K562 (cell line): ENCODE measurements around the gene RESP18. TPM values are rescaled to one million over a fixed set of nuclear protein-coding genes. Genes with fewer than 3 reads are reported as not detected.

Experiments used
- ATAC-seq: fragments of 200-7000 bp; cut with Tn5 transposase; 3 replicates; pipeline ENCODE4 v1.9.1; 2020; ENCODE audit warnings: moderate library complexity
- BruUV-seq: library from RNA; stranded (reverse); fragments of 400-500 nt; replicated peaks from 2 replicates; lab custom pipeline; 2021; lab: Mats Ljungman, UMichigan
- CTCF ChIA-PET: fragments of 300-600 bp; formaldehyde crosslinking; extraction: SDS; loops from one replicate; lab custom pipeline; 2021; ENCODE audit warnings: low intra/inter-chr PET ratio; lab: Yijun Ruan, JAX
- POLR2A ChIA-PET: fragments of 300-600, 350-650 bp; sonication (Branson Sonifier 250); formaldehyde crosslinking; extraction: SDS; loops from one replicate; lab custom pipeline; 2021; ENCODE audit warnings: antibody characterized with exemption, inconsistent platforms; lab: Yijun Ruan, JAX
- DNase-seq, 4 experiments: peaks; one replicate each; pipeline versions ENCODE4 v3.0.0 to v3.0.0-alpha.2; 2011 to 2018; ENCODE audit warnings: low spot score in 3 of 4, mixed read lengths in 3 of 4; ENCODE audit errors: extremely low read depth in 1 of 4
- FAIRE-seq: peaks from 2 replicates; lab custom pipeline; 2011; peaks lifted over from hg19 to GRCh38; lab: Jason Lieb, UNC
- H2AFZ ChIP-seq: 2 replicates; pipeline ENCODE4 v1.6.0; 2011; ENCODE audit warnings: low read depth, low read length, control low read depth, inconsistent platforms
- H3K27ac ChIP-seq: fragments of 200-600 bp; 3 replicates; pipeline ENCODE4 v1.8.0; 2011; ENCODE audit warnings: low read depth, mild to moderate bottlenecking, control low read depth, inconsistent platforms, low read length, moderate library complexity, mixed read lengths; ENCODE audit errors: extremely low read depth
- H3K27me3 ChIP-seq, 2 experiments: fragments of 300-600 bp in 1 of 2; 2 replicates in 1 of 2; 3 replicates in 1 of 2; pipeline versions ENCODE4 v1.6.0 to v1.8.0; 2011; ENCODE audit warnings: inconsistent platforms in 2 of 2, low read length in 2 of 2, mild to moderate bottlenecking in 1 of 2, mixed read lengths in 1 of 2, moderate library complexity in 1 of 2; ENCODE audit not compliant: control insufficient read depth in 2 of 2, insufficient read depth in 2 of 2
- H3K36me3 ChIP-seq: fragments of 300-600 bp; 3 replicates; pipeline ENCODE4 v1.8.0; 2011; ENCODE audit warnings: mild to moderate bottlenecking, low read length, inconsistent platforms; ENCODE audit not compliant: control insufficient read depth, insufficient read depth
- H3K4me1 ChIP-seq, 2 experiments: fragments of 200-600 bp in 1 of 2; replicated peaks in 1 of 2; 2 replicates in 1 of 2; 3 replicates in 1 of 2; pipeline versions ENCODE4 v1.5.1 to v1.8.0; 2011; ENCODE audit warnings: inconsistent platforms in 2 of 2, low read length in 2 of 2, mild to moderate bottlenecking in 1 of 2, mixed read lengths in 1 of 2, moderate library complexity in 1 of 2; ENCODE audit not compliant: control insufficient read depth in 2 of 2, insufficient read depth in 2 of 2
- H3K4me2 ChIP-seq: 2 replicates; pipeline ENCODE4 v1.6.1; 2011; ENCODE audit warnings: low read length, control low read depth, inconsistent platforms, mixed read lengths; ENCODE audit not compliant: insufficient read depth
- H3K4me3 ChIP-seq: fragments of 200-600 bp; sonication (generic), shearing (Covaris generic); 2 replicates; pipeline ENCODE4 v1.5.1; 2016; ENCODE audit warnings: control low read depth, inconsistent platforms
- H3K79me2 ChIP-seq: fragments of 200-600 bp; 3 replicates; pipeline ENCODE4 v1.8.0; 2011; ENCODE audit warnings: low read length, inconsistent platforms; ENCODE audit not compliant: control insufficient read depth, insufficient read depth
- H3K9ac ChIP-seq, 2 experiments: 2 replicates each; pipeline versions ENCODE4 v1.6.0 to v1.6.1; 2011; ENCODE audit warnings: low read depth in 2 of 2, low read length in 2 of 2, control low read depth in 1 of 2, inconsistent platforms in 1 of 2, mild to moderate bottlenecking in 1 of 2, mixed read lengths in 1 of 2; ENCODE audit not compliant: insufficient read depth in 1 of 2
- H3K9me1 ChIP-seq: one replicate; pipeline ENCODE4 v1.6.0; 2011; ENCODE audit warnings: inconsistent platforms, mild to moderate bottlenecking, low read length, moderate library complexity; ENCODE audit not compliant: control insufficient read depth, insufficient read depth
- H3K9me3 ChIP-seq: replicated peaks from 2 replicates; pipeline ENCODE4 v1.5.1; 2011; ENCODE audit warnings: low read depth, low read length, inconsistent platforms; ENCODE audit not compliant: control insufficient read depth, insufficient read depth
- H4K20me1 ChIP-seq: replicated peaks from 2 replicates; pipeline ENCODE4 v1.6.1; 2011; ENCODE audit warnings: low read length, inconsistent platforms, mixed read lengths; ENCODE audit not compliant: control insufficient read depth, insufficient read depth
- CAMTA2 ChIP-seq: fragments of 250-450 bp; sonication (Bioruptor Pico); conservative IDR thresholded peaks from 2 replicates; pipeline ENCODE4 v1.5.1; 2022
- CHCHD3 ChIP-seq: fragments of 250-450 bp; sonication (Bioruptor Pico); IDR thresholded peaks from 2 replicates; pipeline ENCODE4 v2.1.2; 2022; ENCODE audit warnings: mild to moderate bottlenecking
- FUS ChIP-seq: fragments of 200-400 bp; formaldehyde crosslinking; optimal IDR thresholded peaks from 2 replicates; pipeline ENCODE3; 2017; ENCODE audit warnings: low read depth, low read length
- KLF1 ChIP-seq: fragments of 450-650 bp; IDR thresholded peaks from 2 replicates; pipeline ENCODE4 v1.6.1; 2016; ENCODE audit warnings: missing genetic modification characterization, missing compliant biosample characterization
- MCM2 ChIP-seq: fragments of 450-650 bp; IDR thresholded peaks from 2 replicates; pipeline ENCODE4 v1.6.1; 2017; ENCODE audit warnings: low read depth, mild to moderate bottlenecking
- NCOA2 ChIP-seq, 2 experiments: fragments of 450-650 bp; IDR thresholded peaks; 2 replicates each; pipeline ENCODE4 v1.6.1; 2018; ENCODE audit warnings: mild to moderate bottlenecking in 2 of 2, moderate library complexity in 1 of 2; ENCODE audit not compliant: partially characterized antibody in 2 of 2
- NCOR1 ChIP-seq: fragments of 450-650 bp; IDR thresholded peaks from 2 replicates; pipeline ENCODE4 v1.6.1; 2016; ENCODE audit warnings: mild to moderate bottlenecking, moderate library complexity
- NFXL1 ChIP-seq: fragments of 450-650 bp; formaldehyde crosslinking; IDR thresholded peaks from 2 replicates; pipeline ENCODE4 v1.4.0; 2021; ENCODE audit warnings: mild to moderate bottlenecking
- RCOR1 ChIP-seq, 2 experiments: IDR thresholded peaks; 2 replicates each; pipeline ENCODE4 v1.6.1; 2012; ENCODE audit warnings: low read depth in 2 of 2, low read length in 2 of 2, borderline replicate concordance in 1 of 2, improper control_type of control experiment in 1 of 2
- RREB1 ChIP-seq: fragments of 250-450 bp; sonication (Bioruptor Pico); IDR thresholded peaks from 2 replicates; pipeline ENCODE4 v1.4.0; 2020
- TAF9B ChIP-seq: fragments of 450-650 bp; IDR thresholded peaks from 2 replicates; pipeline ENCODE4 v1.6.1; 2018; ENCODE audit warnings: mild to moderate bottlenecking; ENCODE audit not compliant: partially characterized antibody
- TAL1 ChIP-seq: fragments of 450-650 bp; IDR thresholded peaks from 2 replicates; pipeline ENCODE4 v1.6.1; 2016; ENCODE audit warnings: mild to moderate bottlenecking
- TCF7 ChIP-seq: sonication (generic); IDR thresholded peaks from 2 replicates; pipeline ENCODE4 v1.6.1; 2016; ENCODE audit warnings: antibody characterized with exemption, borderline replicate concordance
- ZBTB2 ChIP-seq: fragments of 450-650 bp; IDR thresholded peaks from 2 replicates; pipeline ENCODE4 v1.6.1; 2016; ENCODE audit warnings: antibody characterized with exemption
- ZBTB34 ChIP-seq: fragments of 250-450 bp; sonication (Bioruptor Pico); IDR thresholded peaks from 2 replicates; pipeline ENCODE4 v1.8.0; 2021; ENCODE audit warnings: mild to moderate bottlenecking, moderate library complexity
- ZNF12 ChIP-seq: sonication (generic); formaldehyde crosslinking; IDR thresholded peaks from 2 replicates; pipeline ENCODE4 v1.4.0; 2020; ENCODE audit warnings: mild to moderate bottlenecking, missing genetic modification reagents
- WGBS: fragments of 100-300 bp; shearing (Covaris generic); methylation state at CpG from one replicate; pipeline ENCODE4 v1.1.6; 2016; ENCODE audit warnings: low coverage, mixed read lengths; ENCODE audit not compliant: insufficient coverage; ENCODE audit errors: missing lambda C conversion rate; 5-methylcytosine and 5-hydroxymethylcytosine counted together
- in situ Hi-C: fragments of 300-500 bp; cut with MboI; formaldehyde crosslinking; loops from 4 replicates; pipeline ENCODE4 v1.15.0; 2018; ENCODE audit warnings: inconsistent platforms, mixed read lengths
- intact Hi-C: fragments of 100-400 bp; cut with micrococcal nuclease; formaldehyde crosslinking; loops from 2 replicates; pipeline ENCODE4 v1.14.2; 2022
- polyA plus RNA-seq, 8 experiments: library from polyadenylated mRNA; depleted of rRNA in 4 of 8; stranded (reverse) in 5 of 8; unstranded in 3 of 8; fragments of >200 nt; fragmentation: Nextera tagmentation in 2 of 8; fragmentation: Illumina TruSeq in 1 of 8; extraction: Ambion mirVana in 2 of 8; extraction: Trizol in 1 of 8; gene quantifications; 2 replicates each; pipeline versions ENCODE4 v1.2.1 to v1.2.3, GENCODE V29; 2011 to 2014; ENCODE audit warnings: inconsistent platforms in 1 of 8, missing spikeins in 1 of 8
- total RNA-seq, 7 experiments: library from RNA; depleted of rRNA in 6 of 7; stranded (reverse); fragments of >200 nt in 6 of 7; fragmentation: Illumina TruSeq in 2 of 7; extraction: Trizol in 2 of 7; gene quantifications; 2 replicates each; pipeline versions ENCODE4 v1.2.1 to v1.2.3, GENCODE V29; 2011 to 2021; ENCODE audit warnings: low replicate concordance in 1 of 7

RESP18 gene
- total and polyA plus RNA-seq, 9 of the 15 experiments (the other 6 are each of a cell fraction or from before 2014, with no cell fraction given), result not detected

GRCh38 chr2:219325136-219325535, 7.4 kb downstream of the RESP18 start:
- Histone ChIP-seq H3K9me1 (no peaks in the 10 kb centered on the region), H3K9ac (no peak overlapping the region), H3K36me3 (no peaks in the 10 kb centered on the region), H3K79me2 (no peaks in the 10 kb centered on the region), H3K27me3 (peaks cover 0 to 4% of the 10 kb centered on the region in 2 experiments; a peak in 2 of 5 replicates), H3K9me3 (no peaks in the 10 kb centered on the region), H3K27ac (no peak overlapping the region), H3K4me2 (no peak overlapping the region), H3K4me1 (no peaks in the 10 kb centered on the region), H2AFZ (no peak overlapping the region), H4K20me1 (no peaks in the 10 kb centered on the region), H3K4me3 (no peak overlapping the region)
- CTCF ChIA-PET, result no interaction called here
- no peak for ATAC-seq
- intact Hi-C loops, result no loop called here
- BruUV-seq, result no TSS peak
- 0% methylated on average over 4 of the region's 4 CpGs for WGBS
- no peak for DNase-seq
- FAIRE-seq, result no peak
- POLR2A ChIA-PET, result no interaction called here
- in situ Hi-C loops, result no loop called here
- no peak for TF ChIP-seq ZBTB34 (CRISPR knock-in tag)
- no peak for TF ChIP-seq ZBTB2
- TF ChIP-seq NCOR1, result no peak
- no peak for TF ChIP-seq MCM2
- TF ChIP-seq FUS, result no peak
- TF ChIP-seq RREB1, result no peak
- no peak for TF ChIP-seq CAMTA2 (CRISPR knock-in tag)
- TF ChIP-seq TAF9B, result no peak
- no peak for TF ChIP-seq TAL1
- TF ChIP-seq CHCHD3, result no peak
- no peak for TF ChIP-seq NCOA2 (IDR thresholded peaks at IDR 0.05; ENCODE audit: partially characterized antibody in 2 of 2)
- TF ChIP-seq KLF1 (tag), result no peak
- no peak for TF ChIP-seq TCF7
- no peak for TF ChIP-seq NFXL1 (CRISPR knock-in tag)
- TF ChIP-seq RCOR1 (IDR thresholded peaks at IDR 0.05; ENCODE audit: borderline replicate concordance in 1 of 2, low read depth in 2 of 2, low read length in 2 of 2), result no peak
- no peak for TF ChIP-seq ZNF12 (CRISPR knock-in tag)
